Thyroid gland (tissue), 4 donors: ENCODE measurements around the gene BMPR2. TPM values are rescaled to one million over a fixed set of nuclear protein-coding genes. Genes with fewer than 3 reads are reported as not detected.

ENCODE experiments used
- DNase-seq, 2 donors: peaks; one replicate each; pipeline ENCODE4 v3.0.0-alpha.2; 2019
- H3K27ac ChIP-seq, 3 donors: fragments of 200-600 bp; sonication (generic); 1 replicate in 2 of 3; 2 replicates in 1 of 3; pipeline ENCODE4 v1.5.1; 2016 to 2019; ENCODE audit warnings: mild to moderate bottlenecking in 1 of 3, moderate library complexity in 1 of 3
- H3K27me3 ChIP-seq: fragments of 200-600 bp; sonication (generic); one replicate; pipeline ENCODE4 v1.5.1; 2019
- H3K36me3 ChIP-seq, 2 donors: fragments of 200-600 bp; sonication (generic); one replicate each; pipeline ENCODE4 v1.5.1; 2016 to 2019
- H3K4me1 ChIP-seq, 2 donors: fragments of 200-600 bp; sonication (generic); one replicate each; pipeline ENCODE4 v1.5.1; 2017 to 2019
- H3K4me3 ChIP-seq, 3 donors: fragments of 200-600 bp; sonication (generic); replicated peaks in 1 of 3; 1 replicate in 2 of 3; 2 replicates in 1 of 3; pipeline ENCODE4 v1.5.1; 2016; ENCODE audit warnings: mild to moderate bottlenecking in 1 of 3
- H3K9me3 ChIP-seq: fragments of 200-600 bp; sonication (generic); one replicate; pipeline ENCODE4 v1.5.1; 2017
- POLR2A ChIP-seq, 2 donors: fragments of 450-650 bp; IDR thresholded peaks; one replicate each; pipeline ENCODE4 v1.6.1; 2017; ENCODE audit warnings: antibody characterized with exemption in 2 of 2, mild to moderate bottlenecking in 2 of 2, moderate library complexity in 1 of 2
- WGBS, 2 donors: methylation state at CpG; one replicate each; pipeline ENCODE4 v1.1.5; 2017; 5-methylcytosine and 5-hydroxymethylcytosine counted together
- intact Hi-C: fragments of 100-400 bp; cut with DNase I; formaldehyde crosslinking; loops from one replicate; pipeline ENCODE4 v1.15.1; 2023
- total RNA-seq, 4 donors: library from RNA; depleted of rRNA; stranded (reverse); fragments of >200 nt; gene quantifications; one replicate each; pipeline ENCODE4 v1.2.3, GENCODE V29; 2016
- TF ChIP-seq, protein P1 (sequence below), 6 experiments: fragments of 200-600 bp in 3 of 6; fragments of 450-650 bp in 3 of 6; sonication (generic) in 3 of 6; IDR thresholded peaks; one replicate each; pipeline ENCODE4 v1.5.1; 2016 to 2019; ENCODE audit warnings: antibody characterized with exemption in 6 of 6, mild to moderate bottlenecking in 2 of 6, inconsistent platforms in 1 of 6, moderate library complexity in 1 of 6

The BMPR2 gene
- total RNA-seq, 4 donors from 2014 or later = 50.1 to 67.0 (median 56.3) TPM

DNA sequence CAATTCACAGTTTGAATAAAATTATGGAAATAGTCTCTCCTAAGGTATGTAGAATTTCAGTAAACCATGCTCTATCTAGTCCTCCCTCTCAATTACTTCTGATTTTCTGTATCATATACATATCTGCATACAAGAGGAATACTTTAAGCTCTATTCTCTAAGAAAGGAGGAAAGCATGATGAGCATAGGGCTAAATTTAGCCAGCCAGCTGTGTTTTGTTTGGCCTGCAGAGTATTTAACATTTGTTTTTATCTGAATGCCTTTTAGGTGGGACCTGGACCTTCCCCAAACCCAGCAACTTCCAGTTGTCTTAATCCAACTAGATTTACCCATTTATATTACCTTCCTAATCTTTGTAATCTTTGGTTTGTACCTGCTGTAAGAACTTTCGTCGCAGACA, 216.4 kb downstream of the BMPR2 start:
- H3K27me3 ChIP-seq = no peaks in the 10 kb centered on the region
- H3K27ac ChIP-seq = no peak overlapping the region
- peaks cover 0 to 8% of the 10 kb centered on the region in 2 donors for H3K4me1 ChIP-seq
- intact Hi-C loops = no loop called here
- DNase-seq = no peak
- no peaks in the 10 kb centered on the region for H3K36me3 ChIP-seq
- no peak for TF ChIP-seq POLR2A (IDR thresholded peaks at IDR 0.05)
- TF ChIP-seq, protein P1, sequence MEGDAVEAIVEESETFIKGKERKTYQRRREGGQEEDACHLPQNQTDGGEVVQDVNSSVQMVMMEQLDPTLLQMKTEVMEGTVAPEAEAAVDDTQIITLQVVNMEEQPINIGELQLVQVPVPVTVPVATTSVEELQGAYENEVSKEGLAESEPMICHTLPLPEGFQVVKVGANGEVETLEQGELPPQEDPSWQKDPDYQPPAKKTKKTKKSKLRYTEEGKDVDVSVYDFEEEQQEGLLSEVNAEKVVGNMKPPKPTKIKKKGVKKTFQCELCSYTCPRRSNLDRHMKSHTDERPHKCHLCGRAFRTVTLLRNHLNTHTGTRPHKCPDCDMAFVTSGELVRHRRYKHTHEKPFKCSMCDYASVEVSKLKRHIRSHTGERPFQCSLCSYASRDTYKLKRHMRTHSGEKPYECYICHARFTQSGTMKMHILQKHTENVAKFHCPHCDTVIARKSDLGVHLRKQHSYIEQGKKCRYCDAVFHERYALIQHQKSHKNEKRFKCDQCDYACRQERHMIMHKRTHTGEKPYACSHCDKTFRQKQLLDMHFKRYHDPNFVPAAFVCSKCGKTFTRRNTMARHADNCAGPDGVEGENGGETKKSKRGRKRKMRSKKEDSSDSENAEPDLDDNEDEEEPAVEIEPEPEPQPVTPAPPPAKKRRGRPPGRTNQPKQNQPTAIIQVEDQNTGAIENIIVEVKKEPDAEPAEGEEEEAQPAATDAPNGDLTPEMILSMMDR (IDR thresholded peaks at IDR 0.05) = no peak
- WGBS, 2 donors = 84 to 93% methylated on average over 2 of the region's 2 CpGs
- H3K4me3 ChIP-seq = no peak overlapping the region
- H3K9me3 ChIP-seq = no peaks in the 10 kb centered on the region

DNA sequence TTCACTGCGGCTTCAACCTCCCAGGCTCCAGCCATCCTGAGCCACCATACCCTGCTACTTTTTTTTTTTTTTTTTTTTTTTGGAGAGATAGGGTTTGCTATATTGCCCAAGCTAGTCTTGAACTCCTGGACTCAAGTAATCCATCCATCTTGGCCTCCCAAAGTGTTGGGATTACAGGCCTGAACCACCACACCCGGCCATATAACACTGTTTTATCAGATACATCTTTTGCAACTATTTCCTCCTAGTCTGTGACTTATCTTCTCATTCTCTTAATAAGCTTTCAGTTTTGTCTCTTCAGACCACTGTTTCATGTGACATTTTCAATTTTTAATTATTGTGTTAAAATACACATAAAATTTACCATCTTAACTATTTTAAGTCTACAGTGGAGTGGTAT, 223.0 kb downstream of the BMPR2 start:
- no peak overlapping the region for H3K4me3 ChIP-seq
- H3K4me1 ChIP-seq = no peaks in the 10 kb centered on the region
- WGBS, 2 donors = 94 to 99% methylated on average over 2 of the region's 2 CpGs
- TF ChIP-seq, protein P1 (IDR thresholded peaks at IDR 0.05) = no peak
- no peak for TF ChIP-seq POLR2A (IDR thresholded peaks at IDR 0.05)
- H3K36me3 ChIP-seq = no peaks in the 10 kb centered on the region
- H3K27me3 ChIP-seq = no peaks in the 10 kb centered on the region
- no peak overlapping the region for H3K27ac ChIP-seq
- no peaks in the 10 kb centered on the region for H3K9me3 ChIP-seq
- no peak for DNase-seq
- intact Hi-C loops = no loop called here

- DNase-seq = no peak
- Histone ChIP-seq H3K4me1 (no peaks in the 10 kb centered on the region), H3K27me3 (no peaks in the 10 kb centered on the region), H3K27ac (no peak overlapping the region), H3K4me3 (no peak overlapping the region), H3K36me3 (no peaks in the 10 kb centered on the region), H3K9me3 (no peaks in the 10 kb centered on the region)
- intact Hi-C loops = no loop called here
- WGBS, 2 donors = 83 to 88% methylated on average over 4 of the region's 4 CpGs
- TF ChIP-seq POLR2A (IDR thresholded peaks at IDR 0.05) = no peak
- TF ChIP-seq, protein P1 (IDR thresholded peaks at IDR 0.05) = no peak
Observed at GRCh38 chr2:202599911-202600310, 223.8 kb downstream of the BMPR2 start.

DNA sequence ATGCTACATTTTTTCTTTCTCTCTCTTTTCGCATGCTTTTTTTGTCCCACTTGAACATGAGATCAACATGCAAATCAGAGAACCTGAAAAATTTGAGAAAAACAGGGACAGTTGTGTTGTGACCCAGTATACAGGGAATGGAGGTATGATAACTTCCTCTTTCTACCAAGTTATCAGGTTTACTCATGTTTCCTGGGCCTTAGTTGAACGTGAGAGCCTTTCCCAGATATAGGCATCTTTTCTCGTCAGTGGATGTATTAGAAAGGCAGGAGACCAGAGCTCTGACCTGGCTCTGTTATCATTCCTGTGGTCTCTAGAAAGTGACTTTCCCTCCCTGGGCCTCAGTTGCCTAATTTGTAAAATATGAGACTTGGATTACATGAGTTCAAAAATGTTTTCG, 228.6 kb downstream of the BMPR2 start:
- intact Hi-C loops = no loop called here
- 82 to 85% methylated on average over 4 of the region's 4 CpGs for WGBS, 2 donors
- DNase-seq = no peak
- TF ChIP-seq, protein P1 (IDR thresholded peaks at IDR 0.05) = no peak
- TF ChIP-seq POLR2A (IDR thresholded peaks at IDR 0.05) = no peak
- no peaks in the 10 kb centered on the region for H3K9me3 ChIP-seq
- H3K4me1 ChIP-seq = no peaks in the 10 kb centered on the region
- no peak overlapping the region for H3K27ac ChIP-seq
- no peak overlapping the region for H3K4me3 ChIP-seq
- no peaks in the 10 kb centered on the region for H3K36me3 ChIP-seq
- no peaks in the 10 kb centered on the region for H3K27me3 ChIP-seq

DNA sequence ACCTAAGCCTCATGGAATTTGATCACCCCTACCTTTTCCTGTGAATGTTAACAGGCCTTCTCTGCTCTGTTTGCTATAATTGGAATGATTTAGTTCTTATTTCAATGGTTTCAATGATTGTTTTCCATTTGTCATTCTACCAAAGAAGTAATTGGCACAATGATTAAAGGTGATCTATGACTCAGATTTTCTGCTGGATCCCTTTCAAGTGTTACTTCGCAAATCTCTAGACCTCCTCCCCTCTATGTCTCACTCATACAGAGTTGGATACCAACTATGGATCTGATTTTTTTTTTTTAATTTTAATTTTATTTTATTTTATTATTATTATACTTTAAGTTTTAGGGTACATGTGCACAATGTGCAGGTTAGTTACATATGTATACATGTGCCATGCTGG, 229.0 kb downstream of the BMPR2 start:
- TF ChIP-seq, protein P1 (IDR thresholded peaks at IDR 0.05) = no peak
- no peak for TF ChIP-seq POLR2A (IDR thresholded peaks at IDR 0.05)
- DNase-seq = no peak
- H3K27me3 ChIP-seq = no peaks in the 10 kb centered on the region
- no peak overlapping the region for H3K4me3 ChIP-seq
- H3K27ac ChIP-seq = no peak overlapping the region
- H3K36me3 ChIP-seq = no peaks in the 10 kb centered on the region
- H3K9me3 ChIP-seq = no peaks in the 10 kb centered on the region
- no peaks in the 10 kb centered on the region for H3K4me1 ChIP-seq
- 86 to 92% methylated on average over 1 of the region's 1 CpG for WGBS, 2 donors
- intact Hi-C loops = no loop called here
